Mucosa of stomach (tissue), 1 donor: ENCODE data around the gene FGD3.

Experiments
- H3K27me3 ChIP-seq: one replicate; pipeline ENCODE4 v1.7.0; 2013; ENCODE audit warnings: mild to moderate bottlenecking, low read length; ENCODE audit not compliant: control insufficient read depth, insufficient read depth
- H3K36me3 ChIP-seq: one replicate; pipeline ENCODE4 v1.7.0; 2013; ENCODE audit warnings: low read length; ENCODE audit not compliant: control insufficient read depth, insufficient read depth
- H3K4me1 ChIP-seq: one replicate; pipeline ENCODE4 v1.7.0; 2013; ENCODE audit warnings: mild to moderate bottlenecking, low read length; ENCODE audit not compliant: control insufficient read depth, insufficient read depth
- H3K4me3 ChIP-seq: one replicate; pipeline ENCODE4 v1.7.0; 2013; ENCODE audit warnings: low read length
- H3K9ac ChIP-seq: one replicate; pipeline ENCODE4 v1.7.0; 2013; ENCODE audit warnings: mild to moderate bottlenecking, low read length, moderate library complexity
- H3K9me3 ChIP-seq: one replicate; pipeline ENCODE4 v1.7.0; 2013; ENCODE audit warnings: mild to moderate bottlenecking, low read length, moderate library complexity; ENCODE audit not compliant: control insufficient read depth
- donor health status: Pancreatic carcinoma.

FGD3 gene

GRCh38 chr9:92962846-92963245 lies 15.5 kb downstream of the FGD3 start:
- Histone ChIP-seq H3K27me3 (no peaks in the 10 kb centered on the region), H3K4me3 (no peak overlapping the region), H3K9me3 (no peaks in the 10 kb centered on the region), H3K4me1 (no peaks in the 10 kb centered on the region), H3K9ac (no peak overlapping the region), H3K36me3 (no peaks in the 10 kb centered on the region)

- H3K9me3 ChIP-seq: no peaks in the 10 kb centered on the region
- H3K4me1 ChIP-seq: no peaks in the 10 kb centered on the region
- H3K9ac ChIP-seq: peak overlapping the region; percentile 22
- H3K36me3 ChIP-seq: no peaks in the 10 kb centered on the region
- no peak overlapping the region for H3K4me3 ChIP-seq
- H3K27me3 ChIP-seq: no peaks in the 10 kb centered on the region
These were observed 16.7 kb downstream of the FGD3 start for GRCh38 chr9:92963831-92964606.

GRCh38 chr9:92964607-92965060 lies 17.3 kb downstream of the FGD3 start:
- Histone ChIP-seq H3K27me3 (no peaks in the 10 kb centered on the region), H3K4me1 (no peaks in the 10 kb centered on the region), H3K9me3 (no peaks in the 10 kb centered on the region), H3K4me3 (no peak overlapping the region), H3K36me3 (no peaks in the 10 kb centered on the region), H3K9ac (peak overlapping the region; percentile 22)

GRCh38 chr9:92965061-92965758 lies 17.9 kb downstream of the FGD3 start:
- H3K4me3 ChIP-seq: no peak overlapping the region
- no peaks in the 10 kb centered on the region for H3K36me3 ChIP-seq
- no peaks in the 10 kb centered on the region for H3K4me1 ChIP-seq
- peak overlapping the region; percentile 8 for H3K9ac ChIP-seq
- H3K9me3 ChIP-seq: no peaks in the 10 kb centered on the region
- H3K27me3 ChIP-seq: no peaks in the 10 kb centered on the region

GRCh38 chr9:92965759-92966517 lies 18.6 kb downstream of the FGD3 start:
- Histone ChIP-seq H3K4me3 (no peak overlapping the region), H3K4me1 (no peaks in the 10 kb centered on the region), H3K36me3 (no peaks in the 10 kb centered on the region), H3K9me3 (no peaks in the 10 kb centered on the region), H3K9ac (no peak overlapping the region), H3K27me3 (no peaks in the 10 kb centered on the region)

- Histone ChIP-seq H3K9ac (no peak overlapping the region), H3K36me3 (no peaks in the 10 kb centered on the region), H3K27me3 (no peaks in the 10 kb centered on the region), H3K4me1 (no peaks in the 10 kb centered on the region), H3K9me3 (no peaks in the 10 kb centered on the region), H3K4me3 (no peak overlapping the region)
These were observed 19.1 kb downstream of the FGD3 start for GRCh38 chr9:92966518-92966800.

GRCh38 chr9:92968081-92968480 lies 20.8 kb downstream of the FGD3 start:
- Histone ChIP-seq H3K27me3 (no peaks in the 10 kb centered on the region), H3K9ac (no peak overlapping the region), H3K36me3 (no peaks in the 10 kb centered on the region), H3K4me1 (no peaks in the 10 kb centered on the region), H3K9me3 (no peaks in the 10 kb centered on the region), H3K4me3 (no peak overlapping the region)

- H3K4me1 ChIP-seq: no peaks in the 10 kb centered on the region
- H3K4me3 ChIP-seq: no peak overlapping the region
- no peaks in the 10 kb centered on the region for H3K9me3 ChIP-seq
- no peaks in the 10 kb centered on the region for H3K36me3 ChIP-seq
- no peaks in the 10 kb centered on the region for H3K27me3 ChIP-seq
- H3K9ac ChIP-seq: no peak overlapping the region
These were observed 22.5 kb downstream of the FGD3 start for GRCh38 chr9:92969516-92970466.

- Histone ChIP-seq H3K4me1 (no peaks in the 10 kb centered on the region), H3K36me3 (no peaks in the 10 kb centered on the region), H3K27me3 (no peaks in the 10 kb centered on the region), H3K4me3 (no peak overlapping the region), H3K9me3 (no peaks in the 10 kb centered on the region), H3K9ac (no peak overlapping the region)
These were observed 23.2 kb downstream of the FGD3 start for GRCh38 chr9:92970467-92970923.

GRCh38 chr9:92971121-92971520 lies 23.8 kb downstream of the FGD3 start:
- Histone ChIP-seq H3K27me3 (no peaks in the 10 kb centered on the region), H3K4me1 (no peaks in the 10 kb centered on the region), H3K36me3 (no peaks in the 10 kb centered on the region), H3K9ac (no peak overlapping the region), H3K4me3 (no peak overlapping the region), H3K9me3 (no peaks in the 10 kb centered on the region)

- Histone ChIP-seq H3K4me1 (no peaks in the 10 kb centered on the region), H3K9me3 (no peaks in the 10 kb centered on the region), H3K36me3 (no peaks in the 10 kb centered on the region), H3K9ac (no peak overlapping the region), H3K27me3 (no peaks in the 10 kb centered on the region), H3K4me3 (no peak overlapping the region)
These were observed 24.5 kb downstream of the FGD3 start for GRCh38 chr9:92971776-92972175.
